ENCODE data around the gene CPPED1.

Gene CPPED1

GRCh38 chr16:12737563-12737962 lies 66.1 kb downstream of the CPPED1 start:
- no peak for DNase-seq (ENCODE audit: low read depth)
- TF ChIP-seq CTCF (IDR thresholded peaks at IDR 0.05; ENCODE audit: control insufficient read depth, extremely low read depth, insufficient read depth), result no peak
- no peak overlapping the region for H3K4me3 ChIP-seq (ENCODE audit: low read depth, low read length)

GRCh38 chr16:12735805-12736204 lies 67.9 kb downstream of the CPPED1 start:
- no peak overlapping the region for H3K4me3 ChIP-seq (ENCODE audit: low read depth, low read length)
- no peak for TF ChIP-seq CTCF (IDR thresholded peaks at IDR 0.05; ENCODE audit: control insufficient read depth, extremely low read depth, insufficient read depth)
- DNase-seq (ENCODE audit: low read depth), result no peak

GRCh38 chr16:12732600-12732999 lies 71.1 kb downstream of the CPPED1 start:
- no peak for TF ChIP-seq CTCF (IDR thresholded peaks at IDR 0.05; ENCODE audit: control insufficient read depth, extremely low read depth, insufficient read depth)
- DNase-seq (ENCODE audit: low read depth), result no peak
- H3K4me3 ChIP-seq (ENCODE audit: low read depth, low read length), result no peak overlapping the region

- TF ChIP-seq CTCF (IDR thresholded peaks at IDR 0.05; ENCODE audit: control insufficient read depth, extremely low read depth, insufficient read depth), result no peak
- no peak for DNase-seq (ENCODE audit: low read depth)
- no peak overlapping the region for H3K4me3 ChIP-seq (ENCODE audit: low read depth, low read length)
Observed at GRCh38 chr16:12729448-12729847, 74.2 kb downstream of the CPPED1 start.

GRCh38 chr16:12728469-12728868 lies 75.2 kb downstream of the CPPED1 start:
- H3K4me3 ChIP-seq (ENCODE audit: low read depth, low read length), result no peak overlapping the region
- DNase-seq (ENCODE audit: low read depth), result no peak
- TF ChIP-seq CTCF (IDR thresholded peaks at IDR 0.05; ENCODE audit: control insufficient read depth, extremely low read depth, insufficient read depth), result no peak

GRCh38 chr16:12724226-12724625 lies 79.5 kb downstream of the CPPED1 start:
- no peak for DNase-seq (ENCODE audit: low read depth)

More at GRCh38 chr16:12724226-12724625, 79.5 kb downstream of the CPPED1 start:
- no peak for TF ChIP-seq CTCF (IDR thresholded peaks at IDR 0.05; ENCODE audit: control insufficient read depth, extremely low read depth, insufficient read depth)
- no peak overlapping the region for H3K4me3 ChIP-seq (ENCODE audit: low read depth, low read length)
